Measurements from ENCODE around the gene SAA1.
"Not testable (repeated sequence)": the region's sequence is repeated elsewhere in the genome, so short reads cannot be mapped to it uniquely, and the experiment has no call there.

Gene SAA1

DNA sequence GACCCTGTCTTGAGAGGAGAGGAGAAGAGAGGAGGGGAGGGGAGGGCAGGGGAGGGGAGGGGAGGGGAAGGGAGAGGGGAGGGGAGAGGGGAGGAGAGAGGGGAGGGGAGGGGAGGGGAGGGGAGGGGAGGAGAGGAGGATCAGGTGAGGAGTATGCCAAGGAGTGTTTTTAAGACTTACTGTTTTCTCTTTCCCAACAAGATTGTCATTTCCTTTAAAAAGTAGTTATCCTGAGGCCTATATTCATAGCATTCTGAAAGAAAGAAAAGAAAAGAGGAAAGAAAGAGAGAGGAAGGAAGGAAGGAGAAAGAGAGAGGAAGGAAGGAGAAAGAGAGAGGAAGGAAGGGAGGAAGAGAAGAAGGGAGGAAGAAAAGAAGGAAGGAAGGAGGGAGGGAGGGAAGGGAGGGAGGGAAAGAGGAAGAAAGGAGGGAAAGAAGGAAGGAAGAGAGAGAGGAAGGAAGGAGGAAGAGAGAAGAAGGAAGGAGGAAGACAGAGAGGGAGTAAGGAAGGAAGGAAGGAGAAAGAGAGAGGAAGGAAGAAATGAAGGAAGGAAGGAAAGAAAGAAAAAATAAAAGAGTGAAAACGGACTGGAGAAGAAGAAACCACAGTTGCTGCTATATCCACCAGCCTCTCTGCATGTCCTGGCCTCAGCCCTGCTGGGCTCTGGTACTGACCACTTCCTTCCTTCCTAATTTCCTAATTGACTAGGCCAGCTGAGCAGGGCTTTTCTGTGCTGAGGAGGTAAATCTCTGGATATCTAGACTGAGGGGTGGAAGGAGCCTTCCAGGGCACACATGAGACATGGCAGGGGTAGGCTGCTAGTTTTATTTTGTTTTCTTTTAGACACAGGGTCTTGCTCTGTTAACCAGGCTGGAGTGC is 1.1 kb upstream of the SAA1 start:
- H3K4me3 ChIP-seq (ENCODE audit: low read depth, low read length), result no peak overlapping the region
- TF ChIP-seq, protein P1, sequence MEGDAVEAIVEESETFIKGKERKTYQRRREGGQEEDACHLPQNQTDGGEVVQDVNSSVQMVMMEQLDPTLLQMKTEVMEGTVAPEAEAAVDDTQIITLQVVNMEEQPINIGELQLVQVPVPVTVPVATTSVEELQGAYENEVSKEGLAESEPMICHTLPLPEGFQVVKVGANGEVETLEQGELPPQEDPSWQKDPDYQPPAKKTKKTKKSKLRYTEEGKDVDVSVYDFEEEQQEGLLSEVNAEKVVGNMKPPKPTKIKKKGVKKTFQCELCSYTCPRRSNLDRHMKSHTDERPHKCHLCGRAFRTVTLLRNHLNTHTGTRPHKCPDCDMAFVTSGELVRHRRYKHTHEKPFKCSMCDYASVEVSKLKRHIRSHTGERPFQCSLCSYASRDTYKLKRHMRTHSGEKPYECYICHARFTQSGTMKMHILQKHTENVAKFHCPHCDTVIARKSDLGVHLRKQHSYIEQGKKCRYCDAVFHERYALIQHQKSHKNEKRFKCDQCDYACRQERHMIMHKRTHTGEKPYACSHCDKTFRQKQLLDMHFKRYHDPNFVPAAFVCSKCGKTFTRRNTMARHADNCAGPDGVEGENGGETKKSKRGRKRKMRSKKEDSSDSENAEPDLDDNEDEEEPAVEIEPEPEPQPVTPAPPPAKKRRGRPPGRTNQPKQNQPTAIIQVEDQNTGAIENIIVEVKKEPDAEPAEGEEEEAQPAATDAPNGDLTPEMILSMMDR (IDR thresholded peaks at IDR 0.05; ENCODE audit: insufficient read depth, low read length, missing control alignments), result no peak
- CTCF ChIA-PET, result interaction anchor here (1.1 to 2.0 kb wide), 3 partner anchors 12 to 21 kb away, joined by 3 to 7 read pairs (median 5); no protein-coding TSS in a partner anchor
- DNase-seq (ENCODE audit: low read depth, low spot score), result no peak
- POLR2A ChIA-PET, result no interaction called here

DNA sequence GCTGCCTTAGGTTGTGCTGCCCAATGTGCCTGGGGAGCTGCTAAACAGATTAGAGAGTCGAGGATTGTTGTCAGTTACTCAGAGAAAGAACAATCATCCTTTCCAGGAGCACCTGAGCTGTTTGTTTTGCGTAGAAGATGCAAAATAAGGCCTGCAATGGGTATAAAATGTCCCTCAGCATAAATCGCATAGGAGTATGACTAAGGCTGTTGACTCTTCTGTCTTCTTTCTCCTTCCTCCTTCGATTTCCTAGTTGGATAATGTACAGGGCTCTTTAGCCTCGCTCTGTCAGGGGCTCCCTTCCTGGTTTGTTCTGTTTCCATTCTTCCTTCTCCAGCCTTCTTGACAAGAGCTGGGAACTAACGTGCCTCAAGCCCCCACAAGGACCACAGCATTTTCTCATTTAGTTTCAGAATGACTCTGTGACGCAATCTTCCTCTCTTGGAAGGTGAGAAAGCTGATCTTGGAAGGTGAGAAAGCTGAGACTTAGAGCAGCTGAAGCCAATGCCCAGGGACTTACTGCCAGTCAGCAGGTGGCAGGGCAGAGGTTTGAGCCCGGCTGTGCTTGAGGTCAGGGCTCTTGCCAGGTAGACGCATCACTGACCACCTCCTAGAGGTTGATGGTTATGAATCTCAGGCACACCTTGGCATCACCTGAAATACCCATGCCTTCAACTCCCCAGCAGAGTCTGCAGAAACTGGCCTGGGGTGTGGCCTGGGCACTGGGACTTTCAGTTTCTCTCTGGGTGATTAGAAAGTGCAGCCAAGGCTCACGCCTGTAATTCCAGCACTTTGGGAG is 1.5 kb downstream of the SAA1 start:
- POLR2A ChIA-PET; DNase-seq (ENCODE audit: low read depth, low spot score); H3K4me3 ChIP-seq (ENCODE audit: low read depth, low read length); CTCF ChIA-PET: not testable (repeated sequence)

DNA sequence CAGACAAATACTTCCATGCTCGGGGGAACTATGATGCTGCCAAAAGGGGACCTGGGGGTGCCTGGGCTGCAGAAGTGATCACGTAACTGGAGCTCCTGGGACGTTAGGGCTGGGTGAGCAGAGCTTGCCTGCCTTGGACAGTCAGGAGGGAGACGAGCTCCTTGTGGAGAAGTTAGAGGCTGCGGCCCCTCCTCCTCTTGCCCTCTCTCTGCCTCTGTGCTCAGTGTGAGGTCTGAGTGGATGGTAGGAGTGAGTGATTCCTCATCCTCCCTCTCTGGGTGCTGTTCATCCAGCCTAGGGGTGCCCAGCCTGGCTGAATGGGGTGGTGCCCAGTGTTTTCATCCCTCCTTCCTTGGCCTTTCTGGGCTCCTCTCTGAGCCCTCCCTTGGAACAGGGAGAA is 3.2 kb downstream of the SAA1 start:
- CTCF ChIA-PET, result interaction anchor here (0.9 kb wide), 1 partner anchor 25 kb away, joined by 3 read pairs; no protein-coding TSS in a partner anchor
- H3K4me3 ChIP-seq (ENCODE audit: low read depth, low read length); POLR2A ChIA-PET; DNase-seq (ENCODE audit: low read depth, low spot score): not testable (repeated sequence)

DNA sequence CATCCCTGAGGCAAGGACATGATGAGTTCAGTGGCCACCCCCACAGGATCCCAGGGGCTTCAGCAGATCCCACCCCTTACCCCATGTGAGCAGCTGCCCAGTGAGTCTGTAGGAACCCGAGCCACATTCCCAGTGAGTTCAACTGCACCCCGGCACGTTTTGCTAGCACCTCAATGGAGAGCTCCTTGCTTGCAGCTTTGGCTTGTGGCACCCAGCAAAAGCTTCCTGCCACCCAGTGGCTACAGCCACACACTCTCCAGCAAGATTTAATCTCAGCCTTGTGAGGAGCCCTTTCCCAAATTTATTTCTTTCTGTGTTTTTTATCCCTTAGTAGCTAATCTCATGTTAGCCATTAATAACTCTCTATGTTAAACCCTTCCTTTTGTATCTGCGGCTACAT is 4.0 kb downstream of the SAA1 start:
- TF ChIP-seq, protein P1 (IDR thresholded peaks at IDR 0.05; ENCODE audit: insufficient read depth, low read length, missing control alignments), result no peak
- no peak for DNase-seq (ENCODE audit: low read depth, low spot score)
- POLR2A ChIA-PET, result interaction anchor here (0.6 kb wide), 1 partner anchor 71 kb away, joined by 3 read pairs; no protein-coding TSS in a partner anchor
- no peak overlapping the region for H3K4me3 ChIP-seq (ENCODE audit: low read depth, low read length)
- CTCF ChIA-PET, result interaction anchor here (0.8 kb wide), 1 partner anchor 26 kb away, joined by 3 read pairs; no protein-coding TSS in a partner anchor

DNA sequence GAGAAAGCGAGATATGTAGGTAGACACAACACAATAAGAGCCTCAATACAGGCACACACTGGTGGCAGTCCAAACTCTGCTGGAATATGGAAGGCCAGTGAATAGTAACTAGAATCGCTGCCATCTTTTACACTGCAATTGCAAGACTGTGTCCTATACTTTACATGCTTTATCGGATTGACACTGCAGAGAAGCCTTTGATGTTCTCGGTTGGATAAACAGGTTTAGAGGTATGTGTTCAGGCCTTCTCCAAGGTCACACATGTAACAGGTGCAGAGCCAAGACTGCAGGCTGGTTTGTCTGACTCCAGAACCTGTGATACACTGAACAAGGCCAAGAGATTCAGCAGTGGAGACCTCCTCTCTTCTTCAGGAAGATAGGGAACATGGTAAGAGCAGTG is 5.1 kb downstream of the SAA1 start:
- TF ChIP-seq, protein P1 (IDR thresholded peaks at IDR 0.05; ENCODE audit: insufficient read depth, low read length, missing control alignments), result no peak
- H3K4me3 ChIP-seq (ENCODE audit: low read depth, low read length), result no peak overlapping the region
- ChIA-PET POLR2A (no interaction called here), CTCF (no interaction called here)
- no peak for DNase-seq (ENCODE audit: low read depth, low spot score)

DNA sequence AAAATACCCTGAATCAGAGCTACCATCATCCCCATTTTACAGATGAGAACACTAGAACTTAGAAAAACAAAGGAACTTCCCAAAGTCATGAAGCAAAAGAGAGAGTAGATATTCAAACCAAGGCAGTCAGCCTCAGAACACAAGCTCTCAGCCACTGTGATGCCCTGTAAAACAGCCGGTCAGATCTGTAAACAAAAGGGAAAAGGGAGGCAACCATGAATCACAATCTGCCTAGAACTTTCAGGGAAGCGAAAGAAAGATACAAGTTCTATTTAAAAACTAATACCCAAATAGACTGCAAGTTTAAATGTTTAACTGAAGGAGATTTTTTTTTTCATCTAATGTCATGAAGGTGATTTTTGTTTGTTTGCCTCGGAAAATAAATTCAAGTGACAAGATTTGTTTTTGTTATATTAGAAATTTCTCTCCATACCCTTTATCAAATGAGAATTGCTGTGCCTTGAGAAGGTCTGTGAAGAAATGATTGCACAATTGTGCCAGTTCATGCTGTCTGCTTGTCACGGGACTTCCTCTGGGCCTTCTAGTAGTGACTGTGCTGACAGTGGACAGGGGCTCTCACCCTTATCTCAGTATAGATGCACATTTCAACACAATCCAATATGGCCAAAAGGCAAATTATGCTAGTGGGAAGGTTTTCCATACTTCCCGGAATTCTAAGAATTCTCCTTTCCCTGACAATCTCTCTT is 11.7 kb downstream of the SAA1 start:
- TF ChIP-seq, protein P1 (IDR thresholded peaks at IDR 0.05; ENCODE audit: insufficient read depth, low read length, missing control alignments), result no peak
- no peak overlapping the region for H3K4me3 ChIP-seq (ENCODE audit: low read depth, low read length)
- POLR2A ChIA-PET, result no interaction called here
- CTCF ChIA-PET, result interaction anchor here (2.2 kb wide), 1 partner anchor 33 kb away, joined by 7 read pairs; no protein-coding TSS in a partner anchor
- DNase-seq (ENCODE audit: low read depth, low spot score), result no peak
